Stimulated activated CD8-positive, alpha-beta memory T cell treated with anti-CD3 and anti-CD28 coated beads, Interleukin-15, amount 100 ng/mL, for 24 hours (primary cell): ENCODE results near the gene ZMIZ1.

Source experiments
- DNase-seq: peaks from one replicate; pipeline ENCODE4 v3.0.0-alpha.2; 2020; ENCODE audit warnings: low read depth

Gene ZMIZ1, protein sequence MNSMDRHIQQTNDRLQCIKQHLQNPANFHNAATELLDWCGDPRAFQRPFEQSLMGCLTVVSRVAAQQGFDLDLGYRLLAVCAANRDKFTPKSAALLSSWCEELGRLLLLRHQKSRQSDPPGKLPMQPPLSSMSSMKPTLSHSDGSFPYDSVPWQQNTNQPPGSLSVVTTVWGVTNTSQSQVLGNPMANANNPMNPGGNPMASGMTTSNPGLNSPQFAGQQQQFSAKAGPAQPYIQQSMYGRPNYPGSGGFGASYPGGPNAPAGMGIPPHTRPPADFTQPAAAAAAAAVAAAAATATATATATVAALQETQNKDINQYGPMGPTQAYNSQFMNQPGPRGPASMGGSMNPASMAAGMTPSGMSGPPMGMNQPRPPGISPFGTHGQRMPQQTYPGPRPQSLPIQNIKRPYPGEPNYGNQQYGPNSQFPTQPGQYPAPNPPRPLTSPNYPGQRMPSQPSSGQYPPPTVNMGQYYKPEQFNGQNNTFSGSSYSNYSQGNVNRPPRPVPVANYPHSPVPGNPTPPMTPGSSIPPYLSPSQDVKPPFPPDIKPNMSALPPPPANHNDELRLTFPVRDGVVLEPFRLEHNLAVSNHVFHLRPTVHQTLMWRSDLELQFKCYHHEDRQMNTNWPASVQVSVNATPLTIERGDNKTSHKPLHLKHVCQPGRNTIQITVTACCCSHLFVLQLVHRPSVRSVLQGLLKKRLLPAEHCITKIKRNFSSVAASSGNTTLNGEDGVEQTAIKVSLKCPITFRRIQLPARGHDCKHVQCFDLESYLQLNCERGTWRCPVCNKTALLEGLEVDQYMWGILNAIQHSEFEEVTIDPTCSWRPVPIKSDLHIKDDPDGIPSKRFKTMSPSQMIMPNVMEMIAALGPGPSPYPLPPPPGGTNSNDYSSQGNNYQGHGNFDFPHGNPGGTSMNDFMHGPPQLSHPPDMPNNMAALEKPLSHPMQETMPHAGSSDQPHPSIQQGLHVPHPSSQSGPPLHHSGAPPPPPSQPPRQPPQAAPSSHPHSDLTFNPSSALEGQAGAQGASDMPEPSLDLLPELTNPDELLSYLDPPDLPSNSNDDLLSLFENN

DNA sequence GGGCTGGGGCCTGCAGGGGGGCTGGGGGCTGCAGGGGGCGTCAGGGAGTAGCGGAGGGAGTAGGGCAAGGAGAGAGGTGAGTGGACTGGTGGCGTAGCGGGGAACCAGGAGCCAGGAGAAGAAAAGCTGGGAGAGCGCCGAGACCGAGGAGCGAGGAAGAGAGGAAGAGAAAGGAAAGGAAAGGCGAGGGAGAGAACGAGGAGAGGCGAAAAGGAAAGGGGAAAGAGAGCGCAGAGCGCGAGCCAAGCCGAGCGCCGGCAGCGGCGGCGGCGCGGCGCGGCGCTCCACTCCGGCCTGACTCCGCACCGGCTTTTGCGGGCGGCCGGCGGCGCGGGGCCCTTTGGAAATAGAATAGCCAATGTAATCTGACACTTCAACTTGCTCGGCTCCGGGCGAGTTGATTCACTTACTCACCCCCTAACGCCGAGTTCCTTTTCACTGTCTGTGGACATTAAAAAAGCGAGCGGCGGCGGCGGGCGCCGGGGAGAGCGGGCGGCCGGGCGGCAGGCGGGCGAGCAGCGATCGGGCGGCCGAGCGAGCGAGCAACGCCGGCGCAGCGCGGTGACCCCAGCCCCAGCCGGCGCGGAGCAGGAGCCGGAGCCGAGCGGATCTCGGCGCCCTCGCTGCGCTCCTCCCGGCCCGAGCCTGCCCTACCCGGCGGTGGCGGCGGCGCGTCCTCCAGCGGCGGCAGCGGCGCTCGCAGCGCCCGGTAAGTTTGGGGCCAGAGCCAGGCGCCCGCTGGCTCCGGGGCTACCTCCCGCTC lies at the start of gene ZMIZ1:
Gene ZMIZ1, plus strand, starts transcription at position 405 of the 763 bp plus-strand sequence. CDS start 132,667 bp downstream, outside the sequence.
- DNase-seq, result peak; percentile 60

DNA sequence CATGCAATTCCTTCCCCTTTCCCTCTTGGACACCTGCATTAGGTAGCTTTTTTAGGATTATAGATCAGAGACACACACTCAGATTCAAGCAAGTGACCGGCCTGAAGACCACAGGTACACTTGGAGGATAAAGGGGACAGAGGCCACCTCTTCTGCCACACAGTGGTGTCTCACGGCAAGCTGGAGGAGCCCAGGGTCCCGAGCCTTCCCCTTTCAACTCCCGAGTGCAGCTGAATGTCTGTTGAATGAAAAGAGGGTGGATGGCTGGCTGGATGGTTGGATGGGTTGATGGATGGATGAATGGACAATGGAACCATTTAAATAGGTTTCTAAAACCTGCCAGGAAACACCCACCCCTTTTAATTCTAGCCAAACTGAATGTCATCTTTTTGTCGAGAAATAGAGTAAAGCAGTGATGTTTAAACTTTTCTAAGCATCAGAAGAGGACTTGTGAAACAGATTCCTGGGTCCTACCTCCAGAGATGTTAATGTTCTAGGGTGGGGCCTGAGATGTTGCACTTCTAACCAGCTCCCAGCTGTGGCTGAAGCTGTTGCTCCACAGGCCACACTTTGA lies 49.2 kb upstream of the ZMIZ1 start:
- no peak for DNase-seq

DNA sequence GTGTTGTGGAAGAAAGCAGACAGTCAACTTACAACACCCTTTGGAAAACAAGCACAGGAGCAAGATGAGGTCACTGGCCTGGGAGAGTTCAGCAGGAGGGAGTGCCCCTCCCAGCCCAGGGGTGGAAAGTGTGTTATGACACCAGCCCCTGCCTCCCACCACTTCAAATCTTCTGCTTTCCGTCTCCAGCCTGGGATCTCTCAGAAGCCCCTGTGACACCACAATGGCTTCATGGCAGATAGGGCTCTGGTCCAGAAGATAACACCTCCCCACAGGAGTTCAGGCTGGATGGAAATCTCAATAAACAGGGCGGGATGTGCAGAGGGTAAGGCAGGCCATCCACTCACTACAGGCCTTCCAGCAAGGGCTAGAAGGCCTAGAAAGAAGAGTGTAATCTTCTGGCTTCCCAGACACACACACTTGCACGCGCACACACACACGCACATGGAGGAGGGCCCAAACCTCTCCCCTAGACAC lies 48.7 kb upstream of the ZMIZ1 start:
- DNase-seq, result no peak

DNA sequence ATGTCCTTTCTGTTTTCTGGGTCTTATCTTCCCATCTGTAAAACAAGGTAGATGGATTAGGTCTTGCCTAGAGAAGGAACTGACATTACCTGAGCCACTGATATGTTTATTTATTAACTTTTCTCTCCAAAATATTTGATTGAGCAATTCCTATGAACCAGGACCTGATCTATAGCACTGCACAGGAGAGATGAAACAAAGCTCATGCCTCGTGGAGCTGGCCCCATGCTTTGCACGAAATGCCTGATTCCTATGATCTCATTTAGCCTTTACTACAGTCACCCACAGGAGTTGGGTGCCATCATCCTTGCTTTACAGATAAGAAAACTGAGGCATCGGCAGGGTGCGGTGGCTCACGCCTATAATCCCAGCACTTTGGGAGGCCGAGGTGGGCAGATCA lies 48.2 kb upstream of the ZMIZ1 start:
- DNase-seq, result no peak

DNA sequence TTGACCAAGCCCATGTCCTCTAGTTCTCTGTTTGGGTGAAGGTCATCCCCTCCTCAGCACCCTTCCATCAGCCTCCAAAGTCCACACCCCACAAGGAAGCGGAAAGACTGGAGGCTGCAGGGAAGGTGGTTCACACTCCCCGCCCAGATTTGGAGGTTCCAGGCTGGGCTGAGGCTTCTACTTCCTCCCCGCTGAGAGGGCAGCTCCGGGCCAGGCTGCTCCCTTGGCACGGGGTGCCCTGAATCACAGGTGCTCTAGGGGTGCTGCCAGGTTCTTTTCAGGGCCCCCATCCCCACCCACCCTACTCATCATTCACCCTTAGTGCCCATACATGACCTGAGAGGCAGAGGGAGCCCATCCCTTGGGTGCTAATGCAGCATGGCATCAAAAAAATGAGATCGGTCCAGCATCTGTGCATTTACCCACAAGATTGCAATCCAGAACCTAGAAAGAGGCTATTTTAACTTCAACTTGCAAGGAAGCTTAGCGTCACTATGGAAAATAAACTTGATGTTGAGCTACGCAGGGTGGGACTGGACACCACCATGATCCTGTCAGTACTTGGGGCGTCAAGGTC lies 47.3 kb upstream of the ZMIZ1 start:
- no peak for DNase-seq

DNA sequence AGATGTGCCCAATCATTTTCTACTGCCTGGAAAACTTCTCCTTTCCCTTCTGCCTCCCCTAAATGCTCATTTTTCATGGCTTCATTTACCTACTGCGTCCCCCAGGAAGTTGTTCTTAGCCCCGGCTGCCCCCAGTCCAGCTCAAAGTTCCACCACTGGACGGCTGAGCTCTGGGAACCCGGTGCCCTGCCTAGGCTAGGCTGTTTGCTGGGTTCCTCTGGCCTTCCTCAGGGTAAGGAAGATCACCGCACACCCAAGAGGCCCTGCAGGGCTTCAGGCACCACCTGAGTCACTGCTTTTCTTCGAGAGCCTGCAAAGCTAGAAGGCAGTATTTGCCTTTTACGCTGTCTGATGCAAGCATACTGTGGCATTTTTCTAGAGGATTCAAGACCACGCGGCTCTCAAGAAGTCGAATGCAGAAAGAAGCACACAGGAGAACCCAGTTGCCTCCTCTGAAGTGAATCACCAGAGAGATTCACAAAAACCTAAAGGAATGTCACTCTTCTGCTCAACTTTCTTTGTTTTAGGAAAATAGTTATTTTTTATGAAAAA lies 46.7 kb upstream of the ZMIZ1 start:
- DNase-seq, result no peak

DNA sequence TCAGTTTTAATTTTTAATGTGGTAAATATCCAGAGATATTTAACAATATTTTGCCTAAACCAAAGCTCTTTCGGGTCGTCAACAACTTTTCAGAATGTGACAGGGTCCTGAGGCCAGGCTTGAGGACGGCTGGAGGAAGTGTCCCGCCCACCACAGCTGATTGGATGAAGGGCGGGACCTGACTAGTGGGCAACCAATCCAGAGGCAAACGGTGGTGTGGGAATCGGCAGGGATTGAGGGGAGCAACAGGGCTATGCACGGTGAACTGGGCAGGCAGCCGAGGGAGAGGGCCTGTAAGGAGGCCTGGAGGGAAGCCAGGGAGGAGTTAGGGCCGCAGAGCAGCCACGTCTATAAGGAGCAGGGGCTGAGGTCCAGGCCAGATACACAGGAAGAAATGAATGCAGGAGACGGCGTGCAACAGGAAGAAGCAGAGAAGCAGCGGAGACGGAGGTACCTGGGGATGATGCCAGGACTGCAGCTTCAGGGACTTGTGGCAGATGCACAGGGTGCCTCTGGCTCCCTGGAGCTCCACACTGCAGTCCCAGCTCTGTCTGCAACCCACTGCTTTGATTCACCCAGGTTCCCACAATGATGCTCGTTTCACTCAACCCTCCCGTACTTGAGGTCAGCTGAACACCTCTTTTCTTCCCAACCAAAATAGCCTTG lies 46.1 kb upstream of the ZMIZ1 start:
- DNase-seq, result no peak

DNA sequence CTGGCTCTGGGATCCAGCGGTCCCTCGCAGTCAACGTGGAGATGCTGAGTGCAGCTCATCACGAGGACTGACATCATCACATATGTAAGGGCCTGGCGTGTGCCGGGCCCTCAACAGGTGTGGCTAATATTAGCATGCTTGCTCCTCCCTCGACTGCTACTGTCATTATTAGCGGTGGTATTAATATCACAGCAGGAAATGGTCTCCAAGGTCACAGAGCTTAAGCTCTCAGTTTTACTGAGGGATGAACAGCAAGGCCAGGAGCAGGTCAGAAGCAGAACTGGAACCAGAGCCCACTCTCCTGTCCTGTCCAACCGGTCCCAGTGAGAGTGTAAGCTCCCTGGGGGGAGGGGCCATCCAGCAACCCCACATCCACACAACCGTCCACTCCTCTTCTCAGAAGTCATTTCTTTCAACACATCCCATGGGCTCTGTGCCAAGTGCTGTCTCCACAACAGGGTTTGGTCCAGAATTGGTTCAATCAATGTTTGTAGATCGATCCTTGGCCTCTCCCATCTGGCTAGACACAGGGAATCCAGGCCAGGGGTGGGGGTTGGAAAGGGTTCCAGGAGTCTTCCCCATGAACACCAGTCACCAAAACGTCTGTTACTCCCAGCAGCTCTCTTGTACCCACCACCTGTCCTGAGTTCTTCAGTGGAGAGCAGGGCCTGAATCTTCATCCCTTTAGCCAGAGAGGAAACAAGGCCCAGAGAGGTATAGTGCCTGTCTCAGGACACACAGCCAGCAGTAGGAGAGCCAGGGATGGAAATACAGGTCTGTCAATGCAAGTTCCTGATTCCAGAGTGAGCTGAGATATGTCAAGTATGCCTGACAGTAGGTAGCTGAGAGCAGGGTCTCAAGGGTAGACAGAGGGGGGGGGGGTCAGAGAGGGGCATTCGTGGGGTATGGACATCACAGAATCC lies 45.3 kb upstream of the ZMIZ1 start:
- no peak for DNase-seq

DNA sequence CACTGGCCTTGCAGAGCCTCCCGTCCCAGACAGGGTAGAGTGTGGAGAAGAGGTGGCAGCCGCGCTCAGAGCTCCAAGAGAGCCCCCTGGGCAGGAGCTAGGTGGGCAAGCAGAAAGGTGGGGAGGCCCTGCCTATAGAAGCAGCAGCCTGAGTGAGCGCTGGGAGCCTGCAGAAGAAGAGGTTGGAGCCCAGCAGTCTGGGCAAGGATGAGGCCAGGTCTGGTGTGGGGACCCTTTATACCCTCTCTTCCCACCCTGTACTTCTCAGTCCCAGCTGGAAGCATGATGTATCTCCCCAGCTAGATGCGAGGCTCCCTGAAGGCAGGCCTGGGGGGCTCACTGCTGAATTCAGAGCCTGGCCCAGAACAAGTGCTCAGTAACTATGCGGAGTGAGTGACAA lies 44.5 kb upstream of the ZMIZ1 start:
- no peak for DNase-seq

DNA sequence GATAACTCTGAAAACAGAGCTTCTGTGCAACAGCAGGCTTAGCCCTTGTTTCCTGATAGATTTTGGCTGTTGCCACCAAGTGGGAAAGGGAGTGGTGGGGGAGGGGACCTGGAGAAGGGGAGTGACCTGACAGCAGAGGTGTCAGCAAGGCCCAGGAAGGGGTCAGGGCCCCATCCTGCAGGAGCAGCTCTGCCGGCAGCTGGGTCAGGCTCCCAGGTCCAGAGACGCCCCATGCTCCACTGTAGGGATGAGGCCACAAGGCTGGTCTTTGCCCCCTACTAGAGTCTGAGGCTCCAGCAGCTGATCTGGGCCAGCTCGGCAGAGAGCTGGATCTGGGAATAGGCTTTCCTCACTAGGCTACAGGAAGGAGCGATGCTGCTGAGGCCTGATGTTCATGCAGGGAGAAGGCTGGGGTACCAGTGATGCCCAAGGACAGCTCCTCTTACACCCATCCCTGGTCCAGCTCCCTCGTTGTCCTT lies 44.0 kb upstream of the ZMIZ1 start:
- no peak for DNase-seq

DNA sequence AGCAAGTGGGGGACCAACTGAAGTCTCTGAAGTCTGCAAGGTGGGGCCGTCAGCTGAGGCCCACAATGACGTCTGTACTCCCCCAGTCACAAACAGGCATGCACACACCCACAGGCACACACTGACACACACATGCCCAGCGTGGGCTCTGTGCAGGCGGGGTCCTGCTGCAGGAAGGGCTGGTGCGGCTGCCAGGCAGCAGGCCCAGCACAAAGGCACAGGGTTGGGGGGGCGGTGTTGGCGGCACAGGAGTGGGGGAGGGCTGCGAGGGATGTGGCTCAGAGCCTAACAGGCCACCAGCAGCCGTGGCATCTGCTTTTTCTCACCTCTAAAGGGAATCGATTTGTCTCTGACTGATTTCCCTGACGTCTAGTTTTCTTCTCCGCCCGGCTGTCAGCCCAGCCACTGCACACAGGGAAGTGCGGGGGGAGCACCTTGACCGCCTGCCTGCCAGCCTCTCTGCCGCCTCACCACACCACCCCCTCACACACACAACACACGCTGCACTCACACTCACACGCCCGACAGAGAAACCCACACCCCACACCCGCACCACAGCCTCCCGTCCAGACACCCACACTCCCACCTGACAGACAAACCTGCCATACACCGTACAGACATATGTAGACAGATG lies 43.5 kb upstream of the ZMIZ1 start:
- DNase-seq, result no peak

DNA sequence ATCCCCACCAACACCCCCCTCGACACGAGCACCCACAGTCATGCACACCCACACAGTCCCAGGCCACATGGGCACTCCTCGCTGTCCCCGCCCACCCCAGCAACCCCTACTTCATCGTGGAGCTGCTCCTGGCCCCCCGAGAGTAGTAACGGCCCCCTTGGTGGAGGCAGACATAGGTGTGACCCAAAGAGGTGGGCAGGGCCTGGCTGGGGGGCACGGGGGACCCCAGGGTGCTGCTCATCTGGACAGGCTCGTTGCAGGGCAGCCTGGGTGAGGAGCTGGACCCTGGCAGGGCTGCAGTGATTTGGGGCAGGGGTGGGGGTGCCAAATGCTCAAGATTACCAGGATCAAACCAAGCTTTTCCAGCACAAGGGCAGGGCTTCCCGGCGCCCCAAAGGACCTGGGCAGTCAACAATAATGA lies 42.4 kb upstream of the ZMIZ1 start:
- no peak for DNase-seq

DNA sequence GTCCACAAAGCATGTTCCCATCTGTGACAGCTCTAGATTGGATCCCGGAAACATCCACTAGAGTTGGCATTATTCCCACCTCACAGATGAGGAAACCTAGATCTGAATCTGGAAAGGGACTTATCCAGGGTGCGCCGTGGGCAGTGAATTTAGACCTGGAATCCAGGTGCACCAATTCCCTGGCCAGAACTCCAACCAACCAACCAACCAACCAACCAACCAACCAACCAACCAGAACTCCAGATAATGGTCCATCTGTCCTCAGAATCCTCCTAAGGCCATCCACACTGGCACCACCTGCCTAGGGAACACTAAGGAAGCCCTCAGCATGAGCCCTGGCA lies 42.0 kb upstream of the ZMIZ1 start:
- DNase-seq, result no peak

DNA sequence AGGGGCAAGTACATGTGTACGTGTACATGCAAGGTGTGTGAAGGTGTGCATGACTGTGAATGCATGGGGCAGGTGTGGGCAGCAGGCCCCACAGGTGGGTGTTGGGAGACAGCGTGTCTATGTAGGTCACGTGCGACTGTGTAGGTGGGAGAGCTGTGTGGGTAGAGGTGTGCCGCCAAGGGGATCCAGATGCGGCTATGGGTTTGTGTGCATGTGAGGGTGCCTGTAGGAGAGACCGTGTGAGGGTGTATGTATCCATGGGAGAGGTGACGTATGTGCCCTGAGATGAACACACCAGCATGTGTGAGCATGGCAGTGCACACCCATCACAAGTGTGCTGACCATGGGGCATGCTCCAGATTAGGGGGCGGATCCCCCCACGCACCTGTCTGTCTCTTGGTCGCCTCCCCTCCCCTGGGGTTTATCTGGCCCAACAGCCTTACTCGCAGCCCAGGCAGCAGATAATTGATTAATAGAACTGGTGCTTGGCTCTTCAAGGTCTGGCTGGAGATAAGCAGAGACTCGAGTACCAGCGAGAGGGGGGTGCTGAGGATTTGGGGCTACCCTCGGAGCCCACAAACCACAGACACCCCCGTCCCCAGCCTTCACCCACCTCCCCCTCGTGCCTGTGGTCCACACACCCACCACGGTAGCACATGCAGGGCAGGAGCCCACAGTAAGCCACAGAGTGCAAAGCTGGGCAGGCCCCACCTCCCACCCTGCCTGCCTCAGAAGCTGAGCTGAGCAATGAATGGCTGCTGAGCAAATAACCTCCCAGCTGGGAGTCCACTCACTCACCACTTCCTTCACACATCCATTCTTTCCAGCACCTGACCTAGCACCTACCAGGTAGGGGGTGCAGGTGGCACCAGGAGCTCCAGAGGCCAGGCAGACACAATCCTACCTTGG lies 41.4 kb upstream of the ZMIZ1 start:
- no peak for DNase-seq

DNA sequence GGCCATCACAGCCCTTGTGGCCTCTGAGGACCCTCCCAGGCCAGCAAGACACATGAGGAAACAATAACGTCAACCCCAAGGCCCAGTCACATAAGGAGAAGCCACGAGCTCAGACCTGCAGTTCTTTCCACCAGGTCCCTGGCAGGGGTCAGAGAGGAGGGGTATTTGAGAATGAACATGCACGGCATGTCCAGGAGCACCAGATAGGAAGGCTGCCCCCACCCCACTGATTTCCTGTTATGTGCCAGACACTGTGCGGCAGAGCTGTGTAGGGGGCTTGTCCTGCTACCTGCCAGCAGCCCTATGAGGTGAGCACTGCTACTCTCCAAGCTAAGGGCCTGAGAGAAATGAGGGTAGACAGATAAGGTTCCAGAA lies 40.7 kb upstream of the ZMIZ1 start:
- no peak for DNase-seq

DNA sequence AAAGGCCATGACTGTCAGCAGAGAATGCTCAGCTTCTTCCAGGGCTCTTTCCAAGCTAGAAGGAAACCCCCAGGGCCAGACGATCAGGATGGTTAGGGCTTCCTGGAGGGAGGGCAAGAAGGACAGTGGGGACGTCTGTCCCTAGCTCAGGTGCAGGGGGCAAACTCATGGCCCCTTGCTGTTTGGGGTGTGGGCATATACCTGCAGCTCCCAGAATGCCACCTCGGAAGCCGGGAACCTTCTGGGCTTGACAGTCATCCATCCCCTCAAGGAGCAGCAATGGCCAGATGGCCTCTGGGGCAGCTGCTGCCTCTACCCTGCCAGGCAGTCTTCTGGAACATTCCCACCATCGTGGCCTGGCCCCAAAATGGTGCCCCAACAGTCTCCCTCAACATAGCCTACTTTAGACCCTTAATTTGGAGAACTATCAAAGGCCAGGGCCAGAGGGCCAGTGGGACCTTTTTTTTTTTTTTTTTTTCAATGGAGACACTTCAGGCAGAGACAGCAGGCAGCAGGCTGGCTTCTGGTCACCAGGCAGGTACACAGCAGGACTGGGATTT lies 40.2 kb upstream of the ZMIZ1 start:
- DNase-seq, result no peak
